Kidney (tissue), 14 donors: ENCODE results near the gene SHISAL1. TPM values are rescaled to one million over a fixed set of nuclear protein-coding genes. Genes with fewer than 3 reads are reported as not detected.
A peak's percentile ranks its signal among the peaks of the same experiment; 100 is the strongest.

Experiments
- DNase-seq, 5 donors: peaks; one replicate each; pipeline ENCODE4 v3.0.0-alpha.2; 2013 to 2020
- FAIRE-seq: peaks from 2 replicates; lab custom pipeline; 2012; peaks lifted over from hg19 to GRCh38; lab: Jason Lieb, UNC
- H3K27ac ChIP-seq, 2 donors: one replicate each; pipeline ENCODE4 v1.7.0; 2013; ENCODE audit warnings: low read depth in 2 of 2, low read length in 2 of 2, inconsistent platforms in 1 of 2
- H3K27me3 ChIP-seq: one replicate; pipeline ENCODE4 v1.7.1; 2013; ENCODE audit warnings: low read length, inconsistent platforms; ENCODE audit not compliant: control insufficient read depth, insufficient read depth
- H3K36me3 ChIP-seq, 3 donors: one replicate each; pipeline versions ENCODE4 v1.7.0 to v1.7.1; 2013; ENCODE audit warnings: low read length in 3 of 3, control low read depth in 1 of 3, inconsistent platforms in 1 of 3; ENCODE audit not compliant: insufficient read depth in 3 of 3, control insufficient read depth in 2 of 3
- H3K4me1 ChIP-seq, 3 donors: one replicate each; pipeline versions ENCODE4 v1.7.0 to v1.7.1; 2013; ENCODE audit warnings: low read length in 3 of 3, inconsistent platforms in 1 of 3, low read depth in 1 of 3; ENCODE audit not compliant: control insufficient read depth in 2 of 3, insufficient read depth in 2 of 3
- H3K4me3 ChIP-seq, 3 donors: one replicate each; pipeline versions ENCODE4 v1.7.0 to v1.8.1; 2013; ENCODE audit warnings: low read length in 3 of 3, control low read depth in 1 of 3, inconsistent platforms in 1 of 3
- H3K9ac ChIP-seq, 3 donors: one replicate each; pipeline versions ENCODE4 v1.7.0 to v1.7.1; 2013; ENCODE audit warnings: low read length in 3 of 3, control low read depth in 1 of 3, inconsistent platforms in 1 of 3
- H3K9me3 ChIP-seq, 3 donors: one replicate each; pipeline versions ENCODE4 v1.7.0 to v1.7.1; 2013; ENCODE audit warnings: low read length in 3 of 3, control low read depth in 1 of 3, inconsistent platforms in 1 of 3; ENCODE audit not compliant: control insufficient read depth in 2 of 3, insufficient read depth in 1 of 3
- intact Hi-C: fragments of 100-400 bp; cut with DNase I; formaldehyde crosslinking; loops from one replicate; pipeline ENCODE4 v1.11.1; 2022
- polyA plus RNA-seq: library from polyadenylated mRNA; stranded (reverse); fragments of 350-450 nt; fragmentation: Illumina TruSeq; extraction: RNeasy Lipid Tissue Mini Kit (QIAGEN cat#74804); gene quantifications from one replicate; pipeline ENCODE4 v1.2.3, GENCODE V29; 2014; ENCODE audit warnings: low read depth, low replicate concordance; ENCODE audit not compliant: insufficient read depth
- total RNA-seq: library from RNA; stranded (reverse); fragmentation: NEBNext Ultra II Directional; extraction: Animal tissue kit (Norgen Biotek cat#: 25700); gene quantifications from one replicate; pipeline ENCODE4 v1.2.1, GENCODE V29; 2021
- TF ChIP-seq, protein P1 (sequence below): IDR thresholded peaks from 3 replicates; pipeline ENCODE4 v1.5.1; 2012; ENCODE audit warnings: mild to moderate bottlenecking, moderate library complexity, borderline replicate concordance; ENCODE audit not compliant: insufficient read depth; ENCODE audit errors: extremely low read depth
- donor health status: control.
- donor health status: control.
- donor health status: control.
- donor health status: control.
- donor health status: control.
- donor health status: DM: yes; HTN: yes; CAD: no.
- donor health status: Normal renal cell carcinoma (clear cell type).

The SHISAL1 gene
- total and polyA plus RNA-seq, 2 donors from 2014 or later, result 0.04 to 1.1 TPM

DNA sequence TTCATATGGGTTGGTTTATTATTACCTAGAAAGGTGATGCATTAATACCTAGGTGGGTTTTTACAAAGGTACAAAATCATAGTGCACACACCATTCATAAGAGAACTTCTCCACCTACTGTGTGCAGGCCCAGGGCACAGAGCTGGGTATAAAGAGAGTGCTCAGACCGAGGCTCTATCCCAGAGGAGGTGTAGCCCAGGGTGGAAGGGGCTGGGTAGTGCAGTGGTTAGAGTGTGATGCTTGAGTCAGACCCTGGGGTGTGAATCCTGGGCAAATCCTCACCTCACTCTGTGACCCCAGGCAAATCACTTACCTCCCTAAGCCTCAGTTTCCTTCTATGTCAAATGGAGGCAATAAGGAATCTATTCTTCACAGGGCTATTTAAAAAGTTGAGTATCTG lies 99.8 kb downstream of the SHISAL1 start:
- H3K9me3 ChIP-seq, result peaks cover 2 to 14% (median 4%) of the 10 kb centered on the region in 3 donors
- no peak overlapping the region for H3K9ac ChIP-seq
- no peaks in the 10 kb centered on the region for H3K27me3 ChIP-seq
- no peaks in the 10 kb centered on the region for H3K36me3 ChIP-seq
- intact Hi-C loops, result no loop called here
- H3K4me1 ChIP-seq, result no peaks in the 10 kb centered on the region
- H3K27ac ChIP-seq, result no peak overlapping the region
- TF ChIP-seq, protein P1, sequence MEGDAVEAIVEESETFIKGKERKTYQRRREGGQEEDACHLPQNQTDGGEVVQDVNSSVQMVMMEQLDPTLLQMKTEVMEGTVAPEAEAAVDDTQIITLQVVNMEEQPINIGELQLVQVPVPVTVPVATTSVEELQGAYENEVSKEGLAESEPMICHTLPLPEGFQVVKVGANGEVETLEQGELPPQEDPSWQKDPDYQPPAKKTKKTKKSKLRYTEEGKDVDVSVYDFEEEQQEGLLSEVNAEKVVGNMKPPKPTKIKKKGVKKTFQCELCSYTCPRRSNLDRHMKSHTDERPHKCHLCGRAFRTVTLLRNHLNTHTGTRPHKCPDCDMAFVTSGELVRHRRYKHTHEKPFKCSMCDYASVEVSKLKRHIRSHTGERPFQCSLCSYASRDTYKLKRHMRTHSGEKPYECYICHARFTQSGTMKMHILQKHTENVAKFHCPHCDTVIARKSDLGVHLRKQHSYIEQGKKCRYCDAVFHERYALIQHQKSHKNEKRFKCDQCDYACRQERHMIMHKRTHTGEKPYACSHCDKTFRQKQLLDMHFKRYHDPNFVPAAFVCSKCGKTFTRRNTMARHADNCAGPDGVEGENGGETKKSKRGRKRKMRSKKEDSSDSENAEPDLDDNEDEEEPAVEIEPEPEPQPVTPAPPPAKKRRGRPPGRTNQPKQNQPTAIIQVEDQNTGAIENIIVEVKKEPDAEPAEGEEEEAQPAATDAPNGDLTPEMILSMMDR, result no peak
- no peak overlapping the region for H3K4me3 ChIP-seq
- DNase-seq, result no peak
- FAIRE-seq, result no peak

DNA sequence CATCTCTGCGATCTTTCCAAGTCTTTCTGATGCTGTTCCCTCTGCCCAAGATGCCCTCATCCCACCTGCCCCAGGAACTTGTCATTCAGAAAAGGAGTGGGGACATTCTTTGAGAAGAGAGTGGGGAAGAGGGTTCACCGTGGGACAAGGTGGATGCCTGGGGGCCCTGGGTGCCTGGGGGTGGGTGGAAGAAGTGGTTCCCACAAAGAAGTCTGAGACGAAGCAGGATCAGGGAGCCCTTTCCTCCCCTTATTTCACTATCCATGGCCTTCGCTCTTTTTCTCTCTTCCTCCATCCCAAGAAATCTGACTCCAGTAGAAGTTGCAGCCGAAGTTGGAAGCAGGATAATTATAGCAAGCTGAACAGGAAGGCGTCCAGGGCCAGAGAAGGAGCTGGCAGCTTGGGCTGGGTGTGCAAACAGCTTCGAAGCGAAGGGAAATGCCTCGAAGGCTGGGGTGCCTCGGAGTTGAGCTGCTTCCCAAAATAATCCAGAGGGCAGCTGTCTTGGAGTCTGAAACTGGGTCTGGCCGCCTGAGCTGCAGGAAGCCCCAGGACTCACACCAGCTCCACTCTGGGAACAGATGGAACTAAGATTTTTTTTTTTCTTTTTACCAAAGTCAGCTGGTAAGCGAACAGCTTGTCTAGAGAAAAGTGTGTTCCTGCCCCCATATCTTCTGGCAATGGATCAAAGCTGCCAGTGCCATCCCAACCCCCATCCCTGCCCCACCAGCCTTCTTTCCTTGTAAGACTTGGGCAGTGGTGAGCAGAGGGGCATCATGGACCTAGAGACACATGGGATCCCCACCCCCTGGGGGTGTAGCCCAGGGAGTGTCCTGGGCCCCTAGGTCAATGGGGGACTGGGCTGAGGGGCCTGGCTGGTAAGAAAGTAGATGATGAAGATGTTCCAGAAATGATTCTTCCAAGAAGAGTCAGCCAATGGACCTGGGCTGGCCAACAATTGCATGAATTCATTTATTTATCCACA lies 100.5 kb downstream of the SHISAL1 start:
- Histone ChIP-seq H3K9ac (no peak overlapping the region), H3K4me3 (no peak overlapping the region), H3K9me3 (peaks cover 2 to 14% (median 4%) of the 10 kb centered on the region in 3 donors), H3K27ac (no peak overlapping the region), H3K4me1 (no peaks in the 10 kb centered on the region), H3K27me3 (no peaks in the 10 kb centered on the region), H3K36me3 (no peaks in the 10 kb centered on the region)
- TF ChIP-seq, protein P1, result no peak
- intact Hi-C loops, result no loop called here
- DNase-seq, result peak in 1 of 5 donors; percentile 26
- FAIRE-seq, result no peak

GRCh38 chr22:44211256-44211945 lies 101.3 kb downstream of the SHISAL1 start:
- no peaks in the 10 kb centered on the region for H3K36me3 ChIP-seq
- H3K27me3 ChIP-seq, result no peaks in the 10 kb centered on the region
- intact Hi-C loops, result no loop called here
- no peak overlapping the region for H3K9ac ChIP-seq
- no peak overlapping the region for H3K4me3 ChIP-seq
- no peak for DNase-seq
- no peak for FAIRE-seq
- TF ChIP-seq, protein P1, result no peak
- H3K9me3 ChIP-seq, result peaks cover 2 to 14% (median 4%) of the 10 kb centered on the region in 3 donors
- no peak overlapping the region for H3K27ac ChIP-seq
- no peaks in the 10 kb centered on the region for H3K4me1 ChIP-seq
